ENCODE data around the gene RNF11.

Gene RNF11

GRCh38 chr1:51313268-51313852 lies 77.3 kb downstream of the RNF11 start:
- no peak for DNase-seq (ENCODE audit: low read depth in 2 of 2)

- DNase-seq (ENCODE audit: low read depth in 2 of 2), result no peak
These were observed 78.1 kb downstream of the RNF11 start for GRCh38 chr1:51313961-51314777.

DNA sequence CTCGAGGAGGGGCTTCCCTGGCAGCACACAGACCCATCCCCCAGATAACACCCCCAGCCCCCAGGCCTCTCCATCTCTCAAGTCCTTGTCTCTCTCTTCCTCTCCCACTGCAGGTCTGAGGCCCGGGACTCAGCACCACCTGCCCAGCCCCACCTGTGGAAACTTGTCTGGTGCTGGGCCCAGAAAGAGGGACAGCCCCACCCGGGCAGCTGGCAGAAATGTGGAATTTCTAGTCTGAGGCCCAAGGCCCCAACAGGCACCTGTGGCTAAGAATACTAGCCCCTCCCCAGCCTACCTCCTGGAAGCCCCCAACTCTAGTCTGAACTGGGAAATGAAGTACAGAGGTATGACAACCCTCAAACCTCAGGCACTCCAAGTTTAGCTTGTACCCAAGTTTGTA lies 78.9 kb downstream of the RNF11 start:
- DNase-seq (ENCODE audit: low read depth in 2 of 2), result no peak

GRCh38 chr1:51316113-51316845 lies 80.2 kb downstream of the RNF11 start:
- no peak for DNase-seq (ENCODE audit: low read depth in 2 of 2)

GRCh38 chr1:51316846-51317120 lies 80.7 kb downstream of the RNF11 start:
- no peak for DNase-seq (ENCODE audit: low read depth in 2 of 2)

GRCh38 chr1:51317798-51318197 lies 81.7 kb downstream of the RNF11 start:
- DNase-seq (ENCODE audit: low read depth in 2 of 2), result no peak

DNA sequence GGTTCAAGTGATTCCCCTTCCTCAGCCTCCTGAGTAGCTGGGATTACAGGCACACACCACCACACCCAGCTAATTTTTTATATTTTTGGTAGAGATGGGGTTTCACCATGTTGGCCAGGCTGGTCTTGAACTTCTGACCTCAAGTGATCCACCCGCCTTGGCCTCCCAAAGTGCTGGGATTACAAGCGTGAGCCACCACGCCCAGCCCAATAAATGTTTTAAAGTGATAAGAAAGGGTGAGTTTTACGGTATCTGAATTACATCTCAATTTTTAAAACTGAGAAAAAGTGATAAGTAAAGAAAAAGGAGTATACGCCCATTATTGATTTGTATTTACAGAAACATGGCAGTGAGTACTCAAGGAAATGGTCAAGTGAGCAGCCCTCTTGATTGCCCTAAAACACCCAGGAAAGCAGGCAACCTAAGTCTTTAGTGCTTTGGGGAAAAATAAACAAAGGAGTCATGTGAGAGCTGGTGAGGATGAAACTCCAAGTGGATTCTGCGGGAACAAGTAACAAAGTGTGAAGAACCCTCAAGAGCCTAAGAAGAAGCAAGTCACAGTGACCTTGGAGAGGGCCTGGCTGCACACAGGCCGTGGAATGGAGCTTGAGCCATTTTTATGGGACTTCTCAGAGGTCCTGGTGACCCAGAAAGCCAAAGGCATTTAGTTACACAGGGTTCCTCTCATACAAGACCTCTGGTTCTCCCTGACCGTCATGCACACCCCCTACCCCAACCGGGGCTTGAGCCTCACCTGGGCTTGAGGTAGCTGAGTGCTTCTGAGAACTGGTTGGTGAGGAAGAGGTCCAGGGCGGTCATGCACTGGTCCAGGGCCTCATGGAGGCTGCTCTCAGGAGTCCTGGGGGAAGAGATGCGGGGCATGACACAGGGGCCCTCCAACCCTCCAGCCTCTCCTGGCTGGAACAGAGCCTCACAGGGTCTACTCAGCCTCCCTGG lies 85.2 kb downstream of the RNF11 start:
- DNase-seq (ENCODE audit: low read depth in 2 of 2), result no peak

- no peak for DNase-seq (ENCODE audit: low read depth in 2 of 2)
These were observed 85.8 kb downstream of the RNF11 start for GRCh38 chr1:51321924-51322280.

GRCh38 chr1:51322417-51323101 lies 86.5 kb downstream of the RNF11 start:
- no peak for DNase-seq (ENCODE audit: low read depth in 2 of 2)
